Measurements from ENCODE around the gene TENT5C. TPM values are rescaled to one million over a fixed set of nuclear protein-coding genes. Genes with fewer than 3 reads are reported as not detected.

The TENT5C gene
- total and polyA plus RNA-seq, 9 of the 15 experiments (the other 6 are each of a cell fraction or from before 2014, with no cell fraction given): 1.8 to 7.7 (median 4.0) TPM

DNA sequence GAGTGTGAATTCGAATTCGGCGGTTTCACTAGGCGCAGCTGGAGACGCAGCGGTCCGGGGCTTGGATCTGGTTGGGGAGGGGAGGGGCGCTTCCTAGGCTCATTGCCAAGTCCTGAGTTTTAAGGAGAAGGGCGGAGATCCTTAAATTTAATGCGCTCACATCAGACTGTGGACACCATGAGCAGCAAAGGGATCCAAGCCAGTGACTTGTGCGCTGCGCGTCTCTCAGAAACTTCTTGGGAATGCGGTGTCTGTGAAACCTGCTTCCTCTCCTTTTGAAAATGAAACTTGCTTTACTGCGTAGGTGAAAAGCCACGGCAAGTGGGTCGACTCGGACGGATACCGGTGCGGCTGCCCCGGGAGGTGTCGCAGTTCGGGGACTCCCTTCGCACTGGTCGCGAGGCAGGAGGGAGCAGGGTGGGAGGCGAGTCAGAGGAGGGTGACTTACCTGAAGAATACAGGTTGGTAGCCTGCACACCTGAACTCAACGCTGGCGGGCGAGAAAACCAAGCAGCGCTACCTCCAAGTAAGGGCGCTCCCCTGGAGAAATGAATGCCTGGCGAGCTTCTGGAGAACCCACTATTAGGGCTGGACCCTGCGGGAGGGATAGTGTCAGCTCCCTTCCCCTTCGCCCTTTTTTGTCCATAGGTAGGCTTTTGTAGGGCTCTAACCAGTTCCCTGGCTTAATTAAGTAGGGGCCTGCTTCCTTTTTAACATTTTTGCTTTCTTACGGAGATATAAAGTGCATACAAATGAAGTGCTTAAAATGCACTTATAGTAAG is 992 bp downstream of the TENT5C start:
- H4K20me1 ChIP-seq (replicated peaks; ENCODE audit: control insufficient read depth, insufficient read depth, low read length): no peaks in the 10 kb centered on the region
- H3K27me3 ChIP-seq (ENCODE audit: control insufficient read depth in 2 of 2, insufficient read depth in 2 of 2, low read length in 2 of 2): no peaks in the 10 kb centered on the region
- ATAC-seq: peak; percentile 29
- H3K4me2 ChIP-seq (ENCODE audit: insufficient read depth, low read length): peak overlapping the region; percentile 91
- H3K36me3 ChIP-seq (ENCODE audit: control insufficient read depth, insufficient read depth, low read length): no peaks in the 10 kb centered on the region; the same call in 1 of the 3 replicates
- BruUV-seq (replicated peaks): TSS peak; percentile 42
- no peak for FAIRE-seq
- WGBS (ENCODE audit: insufficient coverage, low coverage, missing lambda C conversion rate): 2% methylated on average over 37 of the region's 37 CpGs
- H3K4me3 ChIP-seq: peak overlapping the region; percentile 70
- peak overlapping the region; percentile 67 to 92 for H3K9ac ChIP-seq (ENCODE audit: insufficient read depth in 1 of 2, low read depth in 2 of 2, low read length in 2 of 2)
- ChIA-PET POLR2A (interaction anchor here (0.6 to 14.3 kb wide), 47 partner anchors 7 to 929 kb away, joined by 3 to 383 read pairs (median 4); partner anchors contain the start of gene TTF2), CTCF (ENCODE audit: low intra/inter-chr PET ratio) (interaction anchor here (0.6 to 1.2 kb wide), 2 partner anchors 68 to 239 kb away, joined by 4 to 5 read pairs; no protein-coding TSS in a partner anchor)
- H3K9me1 ChIP-seq (ENCODE audit: control insufficient read depth, insufficient read depth, low read length): no peaks in the 10 kb centered on the region
- H2AFZ ChIP-seq (ENCODE audit: low read depth, low read length): peak overlapping the region; percentile 69
- peaks cover 49 to 52% of the 10 kb centered on the region in 2 experiments for H3K4me1 ChIP-seq (replicated peaks in 1 of 2; ENCODE audit: control insufficient read depth in 2 of 2, insufficient read depth in 2 of 2, low read length in 2 of 2)
- DNase-seq (ENCODE audit: extremely low read depth in 1 of 4, low spot score in 3 of 4): peak; percentile 43 to 83 (median 54)
- in situ Hi-C loops (cut with MboI): no loop called here
- intact Hi-C loops (cut with micrococcal nuclease): loop anchor here (1.0 kb wide), 1 partner anchor 67 kb away; no protein-coding TSS in a partner anchor
- peaks cover 57% of the 10 kb centered on the region for H3K79me2 ChIP-seq (ENCODE audit: control insufficient read depth, insufficient read depth, low read length)
- H3K27ac ChIP-seq (ENCODE audit: extremely low read depth, low read depth, low read length): peak overlapping the region; percentile 57
- no peaks in the 10 kb centered on the region for H3K9me3 ChIP-seq (replicated peaks; ENCODE audit: control insufficient read depth, insufficient read depth, low read depth, low read length)
- TF ChIP-seq ZNF184 (CRISPR knock-in tag; IDR thresholded peaks at IDR 0.05) (no peak), RBM22 (IDR thresholded peaks at IDR 0.05; ENCODE audit: low read depth, low read length, poor library complexity, severe bottlenecking) (no peak), ETS1 (conservative IDR thresholded peaks at IDR 0.05; ENCODE audit: control insufficient read depth, low read depth, low read length) (no peak), MBD2 (IDR thresholded peaks at IDR 0.05; ENCODE audit: borderline replicate concordance, low read depth) (no peak), ZNF239 (CRISPR knock-in tag; IDR thresholded peaks at IDR 0.05) (no peak), CREB1 (IDR thresholded peaks at IDR 0.05) (no peak), CREB1 (CRISPR knock-in tag; IDR thresholded peaks at IDR 0.05) (no peak), BCOR (IDR thresholded peaks at IDR 0.05) (peak; percentile 36; the same call in 1 of the 2 replicates), MYBL2 (IDR thresholded peaks at IDR 0.05; ENCODE audit: low read depth) (no peak), MYBL2 (CRISPR knock-in tag; IDR thresholded peaks at IDR 0.05; ENCODE audit: borderline replicate concordance) (no peak), TAF1 (IDR thresholded peaks at IDR 0.05; ENCODE audit: control insufficient read depth, extremely low read depth, insufficient read depth, low read length, severe bottlenecking) (peak; percentile 16), CREB5 (CRISPR knock-in tag; IDR thresholded peaks at IDR 0.05) (no peak), SNRNP70 (optimal IDR thresholded peaks at IDR 0.05; ENCODE audit: low read depth, low read length) (no peak), PHB (CRISPR knock-in tag; IDR thresholded peaks at IDR 0.05) (no peak)
- TF ChIP-seq, protein P1, sequence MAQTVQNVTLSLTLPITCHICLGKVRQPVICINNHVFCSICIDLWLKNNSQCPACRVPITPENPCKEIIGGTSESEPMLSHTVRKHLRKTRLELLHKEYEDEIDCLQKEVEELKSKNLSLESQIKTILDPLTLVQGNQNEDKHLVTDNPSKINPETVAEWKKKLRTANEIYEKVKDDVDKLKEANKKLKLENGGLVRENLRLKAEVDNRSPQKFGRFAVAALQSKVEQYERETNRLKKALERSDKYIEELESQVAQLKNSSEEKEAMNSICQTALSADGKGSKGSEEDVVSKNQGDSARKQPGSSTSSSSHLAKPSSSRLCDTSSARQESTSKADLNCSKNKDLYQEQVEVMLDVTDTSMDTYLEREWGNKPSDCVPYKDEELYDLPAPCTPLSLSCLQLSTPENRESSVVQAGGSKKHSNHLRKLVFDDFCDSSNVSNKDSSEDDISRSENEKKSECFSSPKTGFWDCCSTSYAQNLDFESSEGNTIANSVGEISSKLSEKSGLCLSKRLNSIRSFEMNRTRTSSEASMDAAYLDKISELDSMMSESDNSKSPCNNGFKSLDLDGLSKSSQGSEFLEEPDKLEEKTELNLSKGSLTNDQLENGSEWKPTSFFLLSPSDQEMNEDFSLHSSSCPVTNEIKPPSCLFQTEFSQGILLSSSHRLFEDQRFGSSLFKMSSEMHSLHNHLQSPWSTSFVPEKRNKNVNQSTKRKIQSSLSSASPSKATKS (CRISPR knock-in tag; IDR thresholded peaks at IDR 0.05): no peak
- TF ChIP-seq, protein P2, sequence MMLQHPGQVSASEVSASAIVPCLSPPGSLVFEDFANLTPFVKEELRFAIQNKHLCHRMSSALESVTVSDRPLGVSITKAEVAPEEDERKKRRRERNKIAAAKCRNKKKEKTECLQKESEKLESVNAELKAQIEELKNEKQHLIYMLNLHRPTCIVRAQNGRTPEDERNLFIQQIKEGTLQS (IDR thresholded peaks at IDR 0.05): no peak
- TF ChIP-seq, protein P2 (CRISPR knock-in tag; conservative IDR thresholded peaks at IDR 0.05): no peak

Measured in K562 (cell line).